Osteoblast (primary cell): ENCODE measurements around the gene RRP36. TPM values are rescaled to one million over a fixed set of nuclear protein-coding genes. Genes with fewer than 3 reads are reported as not detected.

Source experiments
- DNase-seq: peaks from one replicate; pipeline ENCODE4 v3.0.0; 2011; ENCODE audit warnings: low spot score, mixed read lengths; ENCODE audit not compliant: insufficient read length; ENCODE audit errors: missing footprints
- H2AFZ ChIP-seq: 2 replicates; pipeline ENCODE4 v1.6.0; 2011; ENCODE audit warnings: mild to moderate bottlenecking, low read length
- H3K27ac ChIP-seq: 2 replicates; pipeline ENCODE4 v1.5.1; 2011; ENCODE audit warnings: mild to moderate bottlenecking, low read depth, low read length, moderate library complexity
- H3K27me3 ChIP-seq: 2 replicates; pipeline ENCODE4 v1.6.0; 2012; ENCODE audit warnings: mild to moderate bottlenecking, control low read depth, inconsistent platforms, low read length, moderate library complexity; ENCODE audit not compliant: insufficient read depth
- H3K36me3 ChIP-seq: 2 replicates; pipeline ENCODE4 v1.5.1; 2011; ENCODE audit warnings: mild to moderate bottlenecking, low read length, control low read depth, moderate library complexity; ENCODE audit not compliant: insufficient read depth
- H3K4me1 ChIP-seq: 2 replicates; pipeline ENCODE4 v1.5.1; 2011; ENCODE audit warnings: mild to moderate bottlenecking, low read length, control low read depth, moderate library complexity; ENCODE audit not compliant: insufficient read depth
- H3K4me2 ChIP-seq: 2 replicates; pipeline ENCODE4 v1.6.0; 2011; ENCODE audit warnings: mild to moderate bottlenecking, low read length; ENCODE audit not compliant: insufficient read depth
- H3K4me3 ChIP-seq: fragments of 200-600 bp; sonication (generic); 3 replicates; pipeline ENCODE4 v1.5.1; 2012; ENCODE audit warnings: mild to moderate bottlenecking, low read length, inconsistent platforms; ENCODE audit not compliant: insufficient read depth
- H3K79me2 ChIP-seq: 2 replicates; pipeline ENCODE4 v1.6.0; 2012; ENCODE audit warnings: mild to moderate bottlenecking, low read length, control low read depth, inconsistent platforms; ENCODE audit not compliant: insufficient read depth
- H3K9me3 ChIP-seq: 2 replicates; pipeline ENCODE4 v1.5.1; 2011; ENCODE audit warnings: low read depth, low read length, control low read depth
- H4K20me1 ChIP-seq: 2 replicates; pipeline ENCODE4 v1.6.0; 2012; ENCODE audit warnings: mild to moderate bottlenecking, low read length, control low read depth; ENCODE audit not compliant: insufficient read depth
- CTCF ChIP-seq: IDR thresholded peaks from 2 replicates; pipeline ENCODE4 v1.5.1; 2011; ENCODE audit warnings: mild to moderate bottlenecking, low read depth, low read length, moderate library complexity; ENCODE audit errors: extremely low read depth
- total RNA-seq: library from RNA; depleted of rRNA; stranded (reverse); fragments of >200 nt; gene quantifications from 2 replicates; pipeline ENCODE4 v1.2.3, GENCODE V29; 2012

The RRP36 gene
- total RNA-seq, 1 donor: 84.0 TPM

DNA sequence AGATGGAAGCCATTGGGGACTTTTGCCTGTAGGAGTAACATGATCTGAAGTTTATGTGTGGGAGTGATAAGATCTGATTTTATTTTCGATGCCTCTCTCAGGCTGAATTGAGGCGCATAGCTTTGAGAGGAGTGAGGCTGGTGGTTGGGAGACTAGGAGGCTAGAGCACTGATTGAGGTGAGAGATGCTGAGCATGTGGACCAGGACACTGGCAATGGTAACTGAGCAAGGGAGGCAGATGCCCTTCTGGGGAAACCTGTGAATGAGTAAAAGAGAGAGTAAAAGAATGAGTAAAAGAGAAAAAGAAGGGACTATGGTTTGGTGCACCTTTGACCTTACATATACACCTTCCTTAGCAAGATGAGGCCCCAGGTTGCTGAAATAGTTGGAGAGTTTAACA, 3.0 kb downstream of the RRP36 start:
- Histone ChIP-seq H3K36me3 (peaks cover 64% of the 10 kb centered on the region), H2AFZ (no peak overlapping the region)

DNA sequence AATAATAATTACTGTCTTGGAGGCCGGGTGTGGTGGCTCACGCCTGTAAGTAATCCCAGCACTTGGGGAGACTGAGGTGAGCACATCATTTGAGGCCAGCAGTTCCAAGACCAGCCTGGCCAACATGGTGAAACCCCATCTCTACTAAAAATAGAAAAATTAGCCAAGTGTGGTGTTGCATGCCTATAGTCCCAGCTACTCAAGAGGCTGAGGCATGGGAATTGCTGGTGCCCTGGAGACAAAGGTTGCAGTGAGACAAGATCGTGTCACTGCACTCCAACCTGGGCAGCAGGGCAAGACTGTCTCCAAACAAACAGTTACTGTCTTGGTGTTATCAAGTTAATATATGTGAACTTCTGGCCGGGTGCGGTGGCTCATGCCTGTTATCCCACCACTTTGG, 4.9 kb downstream of the RRP36 start:
- Histone ChIP-seq H3K79me2 (peaks cover 36% of the 10 kb centered on the region), H3K27ac (no peak overlapping the region), H3K36me3 (peaks cover 58% of the 10 kb centered on the region), H3K4me2 (no peak overlapping the region), H3K27me3 (no peaks in the 10 kb centered on the region), H2AFZ (no peak overlapping the region), H4K20me1 (peaks cover 20% of the 10 kb centered on the region), H3K4me3 (no peak overlapping the region), H3K4me1 (peaks cover 7% of the 10 kb centered on the region), H3K9me3 (no peaks in the 10 kb centered on the region)
- no peak for TF ChIP-seq CTCF
- DNase-seq: no peak

More for the DNA sequence above, 3.0 kb downstream of the RRP36 start:
- H3K4me2 ChIP-seq: no peak overlapping the region
- no peak for TF ChIP-seq CTCF
- H4K20me1 ChIP-seq: peaks cover 20% of the 10 kb centered on the region
- peaks cover 47% of the 10 kb centered on the region for H3K79me2 ChIP-seq
- H3K27me3 ChIP-seq: no peaks in the 10 kb centered on the region
- H3K9me3 ChIP-seq: no peaks in the 10 kb centered on the region
- no peak overlapping the region for H3K27ac ChIP-seq
- no peak for DNase-seq
- peaks cover 17% of the 10 kb centered on the region for H3K4me1 ChIP-seq
- H3K4me3 ChIP-seq: no peak overlapping the region

DNA sequence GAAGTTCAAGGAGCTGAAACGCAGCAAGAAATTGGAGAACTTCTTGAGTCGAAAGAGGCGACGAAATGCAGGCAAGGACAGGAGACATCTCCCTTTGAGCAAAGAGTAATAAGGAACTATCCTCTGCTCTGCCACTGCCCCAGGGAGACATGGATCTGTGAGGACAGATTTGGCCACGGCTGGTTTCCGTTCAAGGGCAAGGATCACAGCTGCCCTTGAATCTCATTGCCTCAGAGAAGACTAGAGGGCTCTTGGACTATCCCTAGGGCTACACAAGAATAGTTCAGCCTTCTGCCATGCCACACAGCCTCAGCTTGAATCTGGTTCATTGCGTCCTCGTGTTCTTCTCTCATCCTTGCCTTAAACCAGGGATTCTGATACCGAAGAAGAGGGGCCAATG, 7.7 kb downstream of the RRP36 start:
- Histone ChIP-seq H2AFZ (no peak overlapping the region), H3K4me1 (no peaks in the 10 kb centered on the region), H3K4me2 (no peak overlapping the region), H3K27ac (no peak overlapping the region), H4K20me1 (peaks cover 9% of the 10 kb centered on the region), H3K79me2 (peaks cover 14% of the 10 kb centered on the region), H3K27me3 (no peaks in the 10 kb centered on the region), H3K36me3 (peaks cover 73% of the 10 kb centered on the region), H3K4me3 (no peak overlapping the region), H3K9me3 (no peaks in the 10 kb centered on the region)
- no peak for DNase-seq
- TF ChIP-seq CTCF: no peak

- H3K79me2 ChIP-seq: peaks cover under 1% of the 10 kb centered on the region
- no peaks in the 10 kb centered on the region for H3K9me3 ChIP-seq
- no peaks in the 10 kb centered on the region for H3K27me3 ChIP-seq
- H4K20me1 ChIP-seq: peaks cover 2% of the 10 kb centered on the region
- H3K36me3 ChIP-seq: peaks cover 68% of the 10 kb centered on the region
- no peak overlapping the region for H3K4me3 ChIP-seq
- no peak overlapping the region for H2AFZ ChIP-seq
- TF ChIP-seq CTCF: no peak
- H3K27ac ChIP-seq: no peak overlapping the region
- no peak for DNase-seq
- no peaks in the 10 kb centered on the region for H3K4me1 ChIP-seq
- no peak overlapping the region for H3K4me2 ChIP-seq
Measured at GRCh38 chr6:43032326-43032725, 10.9 kb downstream of the RRP36 start.
